Right lobe of liver (tissue), 4 donors: ENCODE data around the gene KCNQ1.

ENCODE experiments used
- CTCF ChIP-seq, 4 donors: fragments of 200-600 bp in 3 of 4; fragments of 450-650 bp in 1 of 4; IDR thresholded peaks; one replicate each; pipeline versions ENCODE4 v1.5.1 to v1.8.0; 2016 to 2022; ENCODE audit warnings: antibody characterized with exemption in 4 of 4, mild to moderate bottlenecking in 2 of 4
- POLR2A ChIP-seq: fragments of 450-650 bp; IDR thresholded peaks from one replicate; pipeline ENCODE4 v1.6.1; 2017; ENCODE audit warnings: antibody characterized with exemption, mild to moderate bottlenecking
- donor health status: DM: no; HTN: no; CAD: no.
- donor health status: DM: no; HTN: no; CAD: no.
- donor health status: DM: no; HTN: yes; CAD: no.

GRCh38 chr11:2625183-2625582 is 180.4 kb downstream of the KCNQ1 start:
- TF ChIP-seq CTCF (IDR thresholded peaks at IDR 0.05), result no peak
- no peak for TF ChIP-seq POLR2A
